GM12891 (cell line): ENCODE data around the gene JUNB.

Source experiments
- POLR2A ChIP-seq: IDR thresholded peaks from 2 replicates; pipeline ENCODE4 v1.6.1; 2011; ENCODE audit warnings: low read depth, low read length, control low read depth
- POLR2AphosphoS5 ChIP-seq: IDR thresholded peaks from 2 replicates; pipeline ENCODE4 v1.6.1; 2011; ENCODE audit warnings: low read depth, low read length, control low read depth
- SPI1 ChIP-seq: IDR thresholded peaks from 2 replicates; pipeline ENCODE4 v1.6.1; 2011; ENCODE audit warnings: low read depth, low read length, control low read depth
- TAF1 ChIP-seq: IDR thresholded peaks from 2 replicates; pipeline ENCODE4 v1.6.1; 2011; ENCODE audit warnings: low read depth, low read length, control low read depth

DNA sequence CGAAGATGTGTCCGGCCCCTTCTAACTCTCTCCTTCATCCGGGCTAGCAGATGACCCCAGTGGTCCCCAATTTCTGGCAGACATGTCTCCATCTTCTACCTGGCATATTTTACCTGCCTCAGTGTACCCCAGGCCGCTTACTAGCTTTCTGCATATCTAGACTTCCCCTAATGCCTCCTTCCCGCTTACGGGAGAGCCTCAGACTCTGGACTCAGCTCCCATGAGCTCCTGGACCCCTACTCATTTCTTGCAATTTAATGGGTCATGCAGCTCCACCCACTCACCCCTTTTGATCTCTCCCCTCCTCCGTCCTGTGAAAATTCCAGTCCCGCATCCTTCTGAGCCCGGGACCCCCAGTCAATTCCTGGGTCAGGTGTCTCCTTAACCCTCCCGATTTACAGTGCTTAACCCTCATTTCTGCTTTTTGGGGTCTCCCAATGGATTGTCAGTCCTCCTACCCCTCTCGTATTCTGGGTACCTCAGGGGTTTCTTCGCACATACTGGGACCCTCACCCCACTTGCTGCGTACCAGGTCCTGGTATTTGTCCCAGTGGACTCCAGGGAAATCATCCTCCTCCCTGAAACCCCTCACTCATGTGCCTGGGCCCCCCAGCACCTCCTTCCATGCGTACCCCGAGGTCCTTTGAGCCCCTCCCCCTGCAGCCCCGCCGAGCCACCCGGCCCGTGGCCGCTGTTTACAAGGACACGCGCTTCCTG, 500 bp upstream of the JUNB start:
- TF ChIP-seq POLR2A = no peak
- TF ChIP-seq TAF1 = no peak
- no peak for TF ChIP-seq POLR2AphosphoS5
- no peak for TF ChIP-seq SPI1
